ENCODE measurements around the gene WNT10A.
"Not testable (repeated sequence)": the region's sequence is repeated elsewhere in the genome, so short reads cannot be mapped to it uniquely, and the experiment has no call there.

Gene WNT10A

DNA sequence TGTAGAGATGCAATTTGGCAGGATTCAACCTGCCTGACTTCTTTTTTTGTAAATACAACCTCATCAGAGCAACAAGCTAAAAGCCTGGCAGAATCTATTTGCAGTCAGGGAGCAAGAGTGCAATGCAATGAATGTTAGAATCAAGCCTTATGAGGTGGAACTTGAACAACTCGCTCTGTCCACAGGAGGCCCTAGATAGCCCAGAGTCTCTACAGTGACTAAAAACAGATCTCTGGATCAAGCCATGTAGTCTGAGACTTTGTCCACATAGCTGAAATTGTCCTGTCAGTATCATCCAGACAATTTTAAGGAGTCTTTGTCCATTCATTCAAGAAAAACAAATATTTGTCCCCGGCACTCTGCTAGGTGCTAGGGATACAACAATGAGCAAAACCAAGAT, 46.8 kb downstream of the WNT10A start:
- Histone ChIP-seq H3K4me3 (ENCODE audit: low read length, poor library complexity, severe bottlenecking) (no peak overlapping the region), H3K4me1 (ENCODE audit: insufficient read depth, low read length, poor library complexity, severe bottlenecking) (no peaks in the 10 kb centered on the region), H3K4me2 (ENCODE audit: low read depth, low read length, poor library complexity, severe bottlenecking) (no peak overlapping the region), H2AFZ (ENCODE audit: low read length) (no peak overlapping the region), H3K79me2 (ENCODE audit: insufficient read depth, low read length) (no peaks in the 10 kb centered on the region), H3K9me2 (replicated peaks; ENCODE audit: low read depth, low read length) (no peaks in the 10 kb centered on the region), H3K9me3 (ENCODE audit: insufficient read depth, low read depth, low read length) (no peaks in the 10 kb centered on the region), H3F3A (ENCODE audit: low read depth) (no peaks in the 10 kb centered on the region), H3K9ac (ENCODE audit: low read depth, low read length, poor library complexity, severe bottlenecking) (no peak overlapping the region), H3K36me3 (ENCODE audit: insufficient read depth, low read length) (no peaks in the 10 kb centered on the region), H3K27me3 (ENCODE audit: insufficient read depth, low read length, poor library complexity, severe bottlenecking) (no peaks in the 10 kb centered on the region), H4K20me1 (ENCODE audit: insufficient read depth, low read length, poor library complexity, severe bottlenecking) (no peaks in the 10 kb centered on the region)
- TF ChIP-seq, protein P1, sequence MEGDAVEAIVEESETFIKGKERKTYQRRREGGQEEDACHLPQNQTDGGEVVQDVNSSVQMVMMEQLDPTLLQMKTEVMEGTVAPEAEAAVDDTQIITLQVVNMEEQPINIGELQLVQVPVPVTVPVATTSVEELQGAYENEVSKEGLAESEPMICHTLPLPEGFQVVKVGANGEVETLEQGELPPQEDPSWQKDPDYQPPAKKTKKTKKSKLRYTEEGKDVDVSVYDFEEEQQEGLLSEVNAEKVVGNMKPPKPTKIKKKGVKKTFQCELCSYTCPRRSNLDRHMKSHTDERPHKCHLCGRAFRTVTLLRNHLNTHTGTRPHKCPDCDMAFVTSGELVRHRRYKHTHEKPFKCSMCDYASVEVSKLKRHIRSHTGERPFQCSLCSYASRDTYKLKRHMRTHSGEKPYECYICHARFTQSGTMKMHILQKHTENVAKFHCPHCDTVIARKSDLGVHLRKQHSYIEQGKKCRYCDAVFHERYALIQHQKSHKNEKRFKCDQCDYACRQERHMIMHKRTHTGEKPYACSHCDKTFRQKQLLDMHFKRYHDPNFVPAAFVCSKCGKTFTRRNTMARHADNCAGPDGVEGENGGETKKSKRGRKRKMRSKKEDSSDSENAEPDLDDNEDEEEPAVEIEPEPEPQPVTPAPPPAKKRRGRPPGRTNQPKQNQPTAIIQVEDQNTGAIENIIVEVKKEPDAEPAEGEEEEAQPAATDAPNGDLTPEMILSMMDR (conservative IDR thresholded peaks at IDR 0.05; ENCODE audit: low read length): no peak
- TF ChIP-seq EZH2phosphoT487 (IDR thresholded peaks at IDR 0.05; ENCODE audit: borderline replicate concordance): no peak

DNA sequence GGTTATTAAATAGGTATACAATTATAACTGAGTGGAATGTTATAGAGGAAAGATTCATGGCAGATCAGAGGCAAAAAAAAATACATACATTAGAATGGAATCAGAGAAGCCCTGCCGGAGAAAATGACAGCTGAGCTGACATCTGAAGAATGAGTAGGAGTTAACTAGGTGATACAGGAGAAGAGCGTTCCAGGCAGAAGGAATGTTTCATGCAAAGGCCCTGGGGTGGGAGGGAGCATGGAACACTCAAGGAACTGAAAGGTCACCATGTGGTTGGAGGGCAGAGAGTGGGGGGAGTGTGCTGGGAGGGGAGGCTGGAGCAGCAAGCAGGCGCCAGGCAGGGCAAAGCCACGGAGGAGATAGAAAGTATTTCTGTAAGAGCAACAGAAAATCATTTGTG, 47.2 kb downstream of the WNT10A start:
- no peaks in the 10 kb centered on the region for H3K27me3 ChIP-seq (ENCODE audit: insufficient read depth, low read length, poor library complexity, severe bottlenecking)
- H3K9ac ChIP-seq (ENCODE audit: low read depth, low read length, poor library complexity, severe bottlenecking): no peak overlapping the region
- TF ChIP-seq EZH2phosphoT487 (IDR thresholded peaks at IDR 0.05; ENCODE audit: borderline replicate concordance): no peak
- TF ChIP-seq, protein P1 (conservative IDR thresholded peaks at IDR 0.05; ENCODE audit: low read length): no peak
- no peaks in the 10 kb centered on the region for H3K4me1 ChIP-seq (ENCODE audit: insufficient read depth, low read length, poor library complexity, severe bottlenecking)
- no peaks in the 10 kb centered on the region for H3K9me2 ChIP-seq (replicated peaks; ENCODE audit: low read depth, low read length)
- no peaks in the 10 kb centered on the region for H4K20me1 ChIP-seq (ENCODE audit: insufficient read depth, low read length, poor library complexity, severe bottlenecking)
- no peaks in the 10 kb centered on the region for H3K79me2 ChIP-seq (ENCODE audit: insufficient read depth, low read length)
- no peaks in the 10 kb centered on the region for H3K9me3 ChIP-seq (ENCODE audit: insufficient read depth, low read depth, low read length)
- H3F3A ChIP-seq (ENCODE audit: low read depth): no peaks in the 10 kb centered on the region
- no peak overlapping the region for H2AFZ ChIP-seq (ENCODE audit: low read length)
- no peaks in the 10 kb centered on the region for H3K36me3 ChIP-seq (ENCODE audit: insufficient read depth, low read length)
- no peak overlapping the region for H3K4me3 ChIP-seq (ENCODE audit: low read length, poor library complexity, severe bottlenecking)
- no peak overlapping the region for H3K4me2 ChIP-seq (ENCODE audit: low read depth, low read length, poor library complexity, severe bottlenecking)

DNA sequence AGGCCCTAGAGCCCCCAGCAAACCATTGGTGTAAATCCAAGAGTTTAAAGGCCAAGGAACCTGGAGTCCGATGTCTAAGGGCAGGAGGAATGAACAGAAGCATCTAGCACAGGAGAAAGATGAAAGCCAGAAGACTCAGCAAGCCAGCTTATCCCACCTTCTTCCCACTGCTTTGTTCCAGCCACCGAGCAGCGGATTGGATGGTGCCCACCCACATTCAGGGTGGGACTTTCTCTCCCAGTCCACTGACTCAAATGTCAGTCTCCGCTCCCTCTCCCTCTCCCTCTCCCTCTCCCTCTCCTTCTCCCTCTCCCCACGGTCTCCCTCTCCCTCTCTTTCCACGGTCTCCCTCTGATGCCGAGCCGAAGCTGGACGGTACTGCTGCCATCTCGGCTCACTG, 49.8 kb downstream of the WNT10A start:
- H3K9ac ChIP-seq (ENCODE audit: low read depth, low read length, poor library complexity, severe bottlenecking): not testable (repeated sequence)

DNA sequence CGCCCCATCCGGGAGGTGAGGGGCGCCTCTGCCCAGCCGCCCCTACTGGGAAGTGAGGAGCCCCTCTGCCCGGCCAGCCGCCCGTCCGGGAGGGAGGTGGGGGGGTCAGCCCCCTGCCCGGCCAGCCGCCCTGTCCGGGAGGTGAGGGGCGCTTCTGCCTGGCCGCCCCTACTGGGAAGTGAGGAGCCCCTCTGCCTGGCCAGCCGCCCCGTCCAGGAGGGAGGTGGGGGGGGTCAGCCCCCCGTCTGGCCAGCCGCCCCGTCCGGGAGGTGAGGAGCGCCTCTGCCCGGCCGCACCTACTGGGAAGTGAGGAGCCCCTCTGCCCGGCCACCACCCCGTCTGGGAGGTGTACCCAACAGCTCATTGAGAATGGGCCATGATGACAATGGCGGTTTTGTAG, 51.1 kb downstream of the WNT10A start:
- not testable (repeated sequence) for H3K36me3 ChIP-seq (ENCODE audit: insufficient read depth, low read length); H3K27me3 ChIP-seq (ENCODE audit: insufficient read depth, low read length, poor library complexity, severe bottlenecking); H3K9me3 ChIP-seq (ENCODE audit: insufficient read depth, low read depth, low read length); H3K4me1 ChIP-seq (ENCODE audit: insufficient read depth, low read length, poor library complexity, severe bottlenecking); H3K4me2 ChIP-seq (ENCODE audit: low read depth, low read length, poor library complexity, severe bottlenecking); H3K9me2 ChIP-seq (replicated peaks; ENCODE audit: low read depth, low read length); H2AFZ ChIP-seq (ENCODE audit: low read length); H3K9ac ChIP-seq (ENCODE audit: low read depth, low read length, poor library complexity, severe bottlenecking); H3K79me2 ChIP-seq (ENCODE audit: insufficient read depth, low read length); H4K20me1 ChIP-seq (ENCODE audit: insufficient read depth, low read length, poor library complexity, severe bottlenecking); H3F3A ChIP-seq (ENCODE audit: low read depth); H3K4me3 ChIP-seq (ENCODE audit: low read length, poor library complexity, severe bottlenecking)

More for the DNA sequence above, 49.8 kb downstream of the WNT10A start:
- H2AFZ ChIP-seq (ENCODE audit: low read length); H3K4me3 ChIP-seq (ENCODE audit: low read length, poor library complexity, severe bottlenecking); H3K4me2 ChIP-seq (ENCODE audit: low read depth, low read length, poor library complexity, severe bottlenecking); H3K9me2 ChIP-seq (replicated peaks; ENCODE audit: low read depth, low read length); H3K4me1 ChIP-seq (ENCODE audit: insufficient read depth, low read length, poor library complexity, severe bottlenecking); H3K79me2 ChIP-seq (ENCODE audit: insufficient read depth, low read length); H3K36me3 ChIP-seq (ENCODE audit: insufficient read depth, low read length); H3K9me3 ChIP-seq (ENCODE audit: insufficient read depth, low read depth, low read length); H4K20me1 ChIP-seq (ENCODE audit: insufficient read depth, low read length, poor library complexity, severe bottlenecking); H3K27me3 ChIP-seq (ENCODE audit: insufficient read depth, low read length, poor library complexity, severe bottlenecking); H3F3A ChIP-seq (ENCODE audit: low read depth): not testable (repeated sequence)
